KMS-11 (cell line): ENCODE results near the gene DOK5.

ENCODE experiments used
- H2AFZ ChIP-seq: fragments of 200-600 bp; sonication (generic); 2 replicates; pipeline ENCODE4 v1.6.1; 2016; ENCODE audit warnings: antibody characterized with exemption, mixed run types, low read depth
- H3K27ac ChIP-seq: fragments of 200-600 bp; sonication (generic); 2 replicates; pipeline ENCODE4 v1.6.1; 2016; ENCODE audit warnings: mild to moderate bottlenecking, mixed run types
- H3K27me3 ChIP-seq: fragments of 200-600 bp; sonication (generic); 2 replicates; pipeline ENCODE4 v1.6.1; 2017; ENCODE audit warnings: mild to moderate bottlenecking, low read depth, mixed run types, moderate library complexity; ENCODE audit not compliant: insufficient read depth
- H3K36me3 ChIP-seq: fragments of 200-600 bp; sonication (generic); 2 replicates; pipeline ENCODE4 v1.6.1; 2017; ENCODE audit warnings: mild to moderate bottlenecking, mixed run types; ENCODE audit not compliant: insufficient read depth
- H3K4me1 ChIP-seq: fragments of 200-600 bp; sonication (generic); 2 replicates; pipeline ENCODE4 v1.6.1; 2016; ENCODE audit warnings: mild to moderate bottlenecking, low read depth, mixed run types; ENCODE audit not compliant: poor library complexity, severe bottlenecking
- H3K4me2 ChIP-seq: fragments of 200-600 bp; sonication (generic); 2 replicates; pipeline ENCODE4 v1.7.0; 2016; ENCODE audit warnings: mild to moderate bottlenecking, mixed run types
- H3K4me3 ChIP-seq: fragments of 200-600 bp; sonication (generic); IDR thresholded peaks from 2 replicates; pipeline ENCODE4 v1.6.1; 2017; ENCODE audit warnings: low read depth, low read length, mixed read lengths; ENCODE audit not compliant: insufficient read depth
- H3K79me2 ChIP-seq: fragments of 200-600 bp; sonication (generic); 2 replicates; pipeline ENCODE4 v1.6.1; 2016; ENCODE audit warnings: low read depth, mixed run types; ENCODE audit not compliant: insufficient read depth
- H3K9ac ChIP-seq: fragments of 200-600 bp; sonication (generic); 2 replicates; pipeline ENCODE4 v1.6.1; 2016; ENCODE audit warnings: mild to moderate bottlenecking, mixed run types
- H4K20me1 ChIP-seq: fragments of 200-600 bp; sonication (generic); 2 replicates; pipeline ENCODE4 v1.6.1; 2016; ENCODE audit warnings: mild to moderate bottlenecking, mixed run types; ENCODE audit not compliant: insufficient read depth
- CTCF ChIP-seq: fragments of 200-600 bp; sonication (generic); conservative IDR thresholded peaks from 2 replicates; pipeline ENCODE4 v1.6.1; 2017; ENCODE audit warnings: low read depth, mild to moderate bottlenecking, antibody characterized with exemption, low read length, moderate library complexity, mixed read lengths

Gene DOK5

GRCh38 chr20:54691327-54691726 lies 215.9 kb downstream of the DOK5 start:
- Histone ChIP-seq H3K79me2 (no peaks in the 10 kb centered on the region), H2AFZ (no peak overlapping the region), H3K27ac (no peak overlapping the region), H4K20me1 (no peaks in the 10 kb centered on the region), H3K36me3 (no peaks in the 10 kb centered on the region), H3K4me3 (no peak overlapping the region), H3K27me3 (no peaks in the 10 kb centered on the region), H3K4me1 (no peaks in the 10 kb centered on the region), H3K9ac (no peak overlapping the region), H3K4me2 (no peak overlapping the region)
- no peak for TF ChIP-seq CTCF

GRCh38 chr20:54692168-54692887 lies 216.9 kb downstream of the DOK5 start:
- Histone ChIP-seq H3K79me2 (no peaks in the 10 kb centered on the region), H3K4me2 (no peak overlapping the region), H3K9ac (no peak overlapping the region), H3K36me3 (no peaks in the 10 kb centered on the region), H3K4me3 (no peak overlapping the region), H3K27me3 (no peaks in the 10 kb centered on the region), H2AFZ (no peak overlapping the region), H3K4me1 (no peaks in the 10 kb centered on the region), H3K27ac (no peak overlapping the region), H4K20me1 (no peaks in the 10 kb centered on the region)
- TF ChIP-seq CTCF: no peak

GRCh38 chr20:54694516-54694915 lies 219.1 kb downstream of the DOK5 start:
- Histone ChIP-seq H3K4me2 (no peak overlapping the region), H3K27ac (no peak overlapping the region), H3K79me2 (no peaks in the 10 kb centered on the region), H4K20me1 (no peaks in the 10 kb centered on the region), H3K27me3 (no peaks in the 10 kb centered on the region), H3K36me3 (no peaks in the 10 kb centered on the region), H3K9ac (no peak overlapping the region), H3K4me1 (no peaks in the 10 kb centered on the region), H2AFZ (no peak overlapping the region), H3K4me3 (no peak overlapping the region)
- TF ChIP-seq CTCF: no peak

- TF ChIP-seq CTCF: no peak
- Histone ChIP-seq H3K4me3 (no peak overlapping the region), H3K4me2 (no peak overlapping the region), H4K20me1 (no peaks in the 10 kb centered on the region), H3K79me2 (no peaks in the 10 kb centered on the region), H3K4me1 (peaks cover 9% of the 10 kb centered on the region), H3K9ac (no peak overlapping the region), H3K36me3 (no peaks in the 10 kb centered on the region), H3K27me3 (no peaks in the 10 kb centered on the region), H2AFZ (no peak overlapping the region), H3K27ac (no peak overlapping the region)
Observed at GRCh38 chr20:54698373-54698772, 223.0 kb downstream of the DOK5 start.
